Measurements from ENCODE around the gene SUSD6. TPM values are rescaled to one million over a fixed set of nuclear protein-coding genes. Genes with fewer than 3 reads are reported as not detected.

Gene SUSD6
- total RNA-seq, 1 donor from 2014 or later = 49.0 TPM

GRCh38 chr14:69755296-69755695 lies 143.9 kb downstream of the SUSD6 start:
- Histone ChIP-seq H3K4me3 (ENCODE audit: low read depth, low read length) (no peak overlapping the region), H3K36me3 (ENCODE audit: control insufficient read depth, insufficient read depth, low read length) (no peaks in the 10 kb centered on the region), H3K27me3 (ENCODE audit: control insufficient read depth, insufficient read depth, low read length) (no peaks in the 10 kb centered on the region)
- no peak for DNase-seq (ENCODE audit: low read depth)
- TF ChIP-seq CTCF (IDR thresholded peaks at IDR 0.05; ENCODE audit: insufficient read depth, low read length, poor library complexity, severe bottlenecking) = no peak

- H3K36me3 ChIP-seq (ENCODE audit: control insufficient read depth, insufficient read depth, low read length) = no peaks in the 10 kb centered on the region
Observed at GRCh38 chr14:69755784-69756183, 144.4 kb downstream of the SUSD6 start.

GRCh38 chr14:69756298-69756697 lies 144.9 kb downstream of the SUSD6 start:
- TF ChIP-seq CTCF (IDR thresholded peaks at IDR 0.05; ENCODE audit: insufficient read depth, low read length, poor library complexity, severe bottlenecking) = no peak
- no peak for DNase-seq (ENCODE audit: low read depth)
- Histone ChIP-seq H3K36me3 (ENCODE audit: control insufficient read depth, insufficient read depth, low read length) (no peaks in the 10 kb centered on the region), H3K4me3 (ENCODE audit: low read depth, low read length) (no peak overlapping the region), H3K27me3 (ENCODE audit: control insufficient read depth, insufficient read depth, low read length) (no peaks in the 10 kb centered on the region)

More at GRCh38 chr14:69755784-69756183, 144.4 kb downstream of the SUSD6 start:
- TF ChIP-seq CTCF (IDR thresholded peaks at IDR 0.05; ENCODE audit: insufficient read depth, low read length, poor library complexity, severe bottlenecking) = no peak
- DNase-seq (ENCODE audit: low read depth) = no peak
- Histone ChIP-seq H3K27me3 (ENCODE audit: control insufficient read depth, insufficient read depth, low read length) (no peaks in the 10 kb centered on the region), H3K4me3 (ENCODE audit: low read depth, low read length) (no peak overlapping the region)

GRCh38 chr14:69760810-69761209 lies 149.4 kb downstream of the SUSD6 start:
- no peak for TF ChIP-seq CTCF (IDR thresholded peaks at IDR 0.05; ENCODE audit: insufficient read depth, low read length, poor library complexity, severe bottlenecking)
- Histone ChIP-seq H3K27me3 (ENCODE audit: control insufficient read depth, insufficient read depth, low read length) (no peaks in the 10 kb centered on the region), H3K4me3 (ENCODE audit: low read depth, low read length) (no peak overlapping the region), H3K36me3 (ENCODE audit: control insufficient read depth, insufficient read depth, low read length) (no peaks in the 10 kb centered on the region)
- no peak for DNase-seq (ENCODE audit: low read depth)

GRCh38 chr14:69763761-69764510 lies 152.5 kb downstream of the SUSD6 start:
- peaks cover 1% of the 10 kb centered on the region for H3K36me3 ChIP-seq (ENCODE audit: control insufficient read depth, insufficient read depth, low read length)
- no peak overlapping the region for H3K4me3 ChIP-seq (ENCODE audit: low read depth, low read length)
- TF ChIP-seq CTCF (IDR thresholded peaks at IDR 0.05; ENCODE audit: insufficient read depth, low read length, poor library complexity, severe bottlenecking) = no peak
- DNase-seq (ENCODE audit: low read depth) = no peak
- H3K27me3 ChIP-seq (ENCODE audit: control insufficient read depth, insufficient read depth, low read length) = no peaks in the 10 kb centered on the region

Other genes starting within 250 kb of the SUSD6 start
- gene ERH, start 213.3 kb upstream of the SUSD6 start, total RNA-seq = 107 and 141 TPM in 2 replicates
- gene SLC39A9, start 212.9 kb upstream of the SUSD6 start, total RNA-seq = 82.8 and 86.3 TPM in 2 replicates
- gene PLEKHD1, start 126.9 kb upstream of the SUSD6 start, total RNA-seq = 0.41 and 0.84 TPM in 2 replicates
- under 0.01 and 0.13 TPM in 2 replicates for gene CCDC177, start 36.7 kb upstream of the SUSD6 start, total RNA-seq
- gene SRSF5, start 155.5 kb downstream of the SUSD6 start, total RNA-seq = 103 and 130 TPM in 2 replicates
- not detected in 2 replicates for gene SLC10A1, start 185.6 kb downstream of the SUSD6 start, total RNA-seq